ENCODE measurements around the gene MVK.

The MVK gene

DNA sequence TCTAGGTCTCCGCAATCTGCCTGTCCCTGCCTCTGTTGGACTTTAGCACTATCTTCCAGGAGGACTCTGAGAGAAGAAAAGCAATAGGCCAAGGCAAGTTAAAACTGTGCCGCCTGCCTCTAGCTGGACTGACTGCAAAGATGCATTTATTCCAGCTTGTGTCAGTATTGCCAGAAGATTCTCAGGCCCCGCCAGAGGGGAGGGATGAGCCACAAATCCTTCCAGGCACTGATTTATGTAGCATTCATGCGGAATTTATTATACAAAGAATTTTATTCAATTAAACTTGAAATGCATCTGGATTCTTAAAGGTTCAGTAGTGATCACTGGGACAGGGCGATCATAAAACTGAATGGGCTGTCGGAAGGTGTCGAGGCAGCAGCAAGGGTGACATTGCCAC lies 20.1 kb upstream of the MVK start:
- no peaks in the 10 kb centered on the region for H3K4me1 ChIP-seq
- H3K27me3 ChIP-seq (ENCODE audit: low read depth): peaks cover 39% of the 10 kb centered on the region
- no peaks in the 10 kb centered on the region for H3K36me3 ChIP-seq (replicated peaks)
- no peak for DNase-seq (ENCODE audit: low spot score in 2 of 2)
- in situ Hi-C loops (cut with MboI; ENCODE audit: low sequenced_read_pairs): no loop called here
- H3K4me3 ChIP-seq: no peak overlapping the region
- no peaks in the 10 kb centered on the region for H3K9me3 ChIP-seq

DNA sequence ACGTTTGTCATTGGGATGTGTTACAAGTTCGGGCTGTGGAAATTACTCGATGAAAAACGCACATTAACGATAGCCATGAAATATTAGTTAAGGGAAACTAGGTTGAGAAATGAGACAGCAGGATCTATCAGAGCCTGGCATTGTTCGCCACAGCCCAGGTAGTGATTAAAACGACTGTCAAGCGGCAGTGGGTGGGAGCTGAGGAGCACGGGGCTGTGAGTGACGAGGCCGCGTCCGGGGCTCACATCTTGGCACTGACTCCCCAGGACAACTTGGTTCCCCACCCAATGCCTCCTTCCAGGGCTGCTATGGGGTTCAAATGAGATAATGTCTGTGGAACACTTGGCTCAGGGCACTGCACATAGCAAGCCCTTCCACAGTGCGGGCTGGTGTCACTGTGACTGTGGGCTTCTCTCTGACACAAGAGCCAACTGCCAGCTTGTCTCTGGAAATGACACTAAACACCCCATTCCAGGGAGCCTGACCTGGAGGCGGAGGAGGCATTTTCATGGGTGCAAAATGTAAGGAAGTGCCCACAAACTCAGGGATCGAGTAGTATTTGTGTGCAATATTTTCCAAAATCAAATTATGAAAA lies 19.6 kb upstream of the MVK start:
- H3K4me1 ChIP-seq: no peaks in the 10 kb centered on the region
- H3K9me3 ChIP-seq: no peaks in the 10 kb centered on the region
- H3K27me3 ChIP-seq (ENCODE audit: low read depth): peaks cover 33% of the 10 kb centered on the region
- H3K36me3 ChIP-seq (replicated peaks): no peaks in the 10 kb centered on the region
- H3K4me3 ChIP-seq: no peak overlapping the region
- DNase-seq (ENCODE audit: low spot score in 2 of 2): no peak
- in situ Hi-C loops (cut with MboI; ENCODE audit: low sequenced_read_pairs): no loop called here

DNA sequence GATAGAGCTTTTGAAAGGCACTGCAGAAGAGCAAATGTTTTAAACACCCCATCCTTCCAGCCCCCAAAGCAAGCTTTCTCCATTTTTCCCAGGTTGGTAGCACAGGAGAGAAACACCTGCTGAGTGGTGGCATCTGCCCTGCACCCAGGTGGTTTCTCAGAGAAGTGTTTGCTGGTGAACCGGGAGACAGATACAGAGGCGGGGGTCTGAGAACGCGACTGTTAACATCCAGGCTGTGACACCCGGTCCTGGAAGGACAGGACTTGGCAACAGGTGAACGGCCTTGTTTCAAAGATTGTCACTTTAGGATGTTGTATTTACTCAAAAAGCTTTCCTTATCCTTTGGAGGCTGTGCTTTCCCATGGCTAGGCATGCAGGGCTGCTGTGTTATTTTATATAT lies 18.8 kb upstream of the MVK start:
- Histone ChIP-seq H3K36me3 (replicated peaks) (no peaks in the 10 kb centered on the region), H3K27me3 (ENCODE audit: low read depth) (peaks cover 28% of the 10 kb centered on the region), H3K9me3 (no peaks in the 10 kb centered on the region), H3K4me1 (no peaks in the 10 kb centered on the region), H3K4me3 (no peak overlapping the region)
- in situ Hi-C loops (cut with MboI; ENCODE audit: low sequenced_read_pairs): no loop called here
- DNase-seq (ENCODE audit: low spot score in 2 of 2): no peak

DNA sequence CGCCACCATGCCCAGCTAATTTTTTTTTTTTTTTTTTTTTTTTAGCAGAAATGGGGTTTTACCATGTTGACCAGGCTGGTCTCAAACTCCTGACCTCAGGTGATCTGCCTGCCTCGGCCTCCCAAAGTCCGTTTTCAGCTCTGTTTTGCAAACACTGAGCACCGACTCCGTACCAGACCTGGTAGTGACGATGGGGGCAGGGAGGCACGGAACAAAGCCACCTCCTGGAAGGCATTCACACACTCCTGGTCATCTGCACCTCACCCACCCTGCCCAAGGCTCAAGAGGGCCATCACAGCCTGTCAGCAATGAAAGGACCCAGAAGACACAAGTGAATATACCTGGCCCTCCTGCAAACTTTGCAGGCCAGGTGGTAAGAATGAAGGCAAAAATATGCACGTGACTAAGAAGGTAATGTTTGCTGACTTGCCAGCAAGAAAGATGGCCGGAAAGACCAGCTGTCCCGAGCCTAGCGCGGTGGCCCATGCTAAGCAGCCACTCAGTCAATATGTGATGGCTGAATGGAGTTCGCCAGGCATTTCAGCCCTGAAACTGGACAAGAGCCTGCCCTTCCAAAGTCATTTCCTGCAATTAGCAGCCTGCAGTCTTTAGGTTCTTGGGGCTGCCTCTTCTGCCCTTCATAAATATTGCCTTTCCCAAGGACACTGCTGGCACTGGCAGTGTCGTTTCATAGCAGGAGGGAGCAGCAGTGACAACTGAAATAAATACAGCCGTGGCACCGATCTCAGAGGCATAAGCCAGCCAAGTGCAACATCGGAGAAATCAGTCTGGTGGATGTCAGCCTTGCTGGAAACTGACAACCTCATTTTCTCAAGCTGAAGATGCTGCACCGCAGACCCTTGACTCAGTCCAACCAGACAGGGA lies 17.9 kb upstream of the MVK start:
- Histone ChIP-seq H3K27me3 (ENCODE audit: low read depth) (peaks cover 20% of the 10 kb centered on the region), H3K9me3 (no peaks in the 10 kb centered on the region), H3K4me1 (no peaks in the 10 kb centered on the region), H3K4me3 (no peak overlapping the region), H3K36me3 (replicated peaks) (no peaks in the 10 kb centered on the region)
- in situ Hi-C loops (cut with MboI; ENCODE audit: low sequenced_read_pairs): no loop called here
- no peak for DNase-seq (ENCODE audit: low spot score in 2 of 2)

DNA sequence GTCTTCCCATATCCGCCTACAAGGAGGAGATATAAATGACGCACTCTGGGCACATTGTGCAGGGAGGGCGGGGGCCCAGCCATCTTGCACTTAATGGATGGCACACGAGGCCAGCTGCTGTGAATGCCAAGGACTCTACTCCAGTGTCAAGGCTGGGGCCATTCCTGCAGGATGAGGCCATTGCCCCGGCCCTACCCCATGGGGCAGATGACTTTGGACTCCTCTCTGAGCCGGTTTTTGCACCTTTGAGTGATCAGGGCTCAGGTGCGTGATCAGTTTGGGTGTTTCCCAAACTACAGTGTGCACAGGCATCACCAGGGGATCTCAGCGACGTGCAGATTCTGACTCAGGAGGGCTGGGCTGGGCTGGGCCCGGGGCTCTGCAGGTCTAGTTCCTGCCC lies 16.4 kb upstream of the MVK start:
- in situ Hi-C loops (cut with MboI; ENCODE audit: low sequenced_read_pairs): no loop called here
- H3K4me1 ChIP-seq: no peaks in the 10 kb centered on the region
- no peak overlapping the region for H3K4me3 ChIP-seq
- no peaks in the 10 kb centered on the region for H3K9me3 ChIP-seq
- peaks cover 12% of the 10 kb centered on the region for H3K27me3 ChIP-seq (ENCODE audit: low read depth)
- H3K36me3 ChIP-seq (replicated peaks): peaks cover under 1% of the 10 kb centered on the region; the same call in 1 of the 2 replicates
- DNase-seq (ENCODE audit: low spot score in 2 of 2): no peak

DNA sequence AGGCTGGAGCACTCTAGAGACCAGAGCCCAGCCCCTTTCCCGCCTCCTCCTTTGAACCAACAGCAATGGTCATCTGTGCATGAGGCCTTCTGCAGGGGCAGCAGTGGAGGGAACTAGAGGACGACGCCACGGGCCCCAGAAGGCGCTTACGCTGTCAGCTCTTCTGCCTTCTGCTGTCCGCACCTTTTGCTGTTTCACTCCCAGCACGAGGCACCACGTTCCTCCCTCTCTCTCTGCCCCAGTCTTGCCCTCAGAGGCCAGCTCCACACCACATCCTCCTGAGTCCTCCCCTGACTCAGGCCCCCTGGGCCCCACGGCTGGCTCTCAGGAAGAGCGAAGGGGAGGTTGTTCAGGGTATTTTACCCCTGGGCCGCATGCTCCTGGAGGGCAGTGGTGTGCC lies 15.8 kb upstream of the MVK start:
- Histone ChIP-seq H3K27me3 (ENCODE audit: low read depth) (peaks cover 12% of the 10 kb centered on the region), H3K4me3 (no peak overlapping the region), H3K4me1 (no peaks in the 10 kb centered on the region), H3K9me3 (no peaks in the 10 kb centered on the region), H3K36me3 (replicated peaks) (peaks cover 2% of the 10 kb centered on the region; the same call in 1 of the 2 replicates)
- DNase-seq (ENCODE audit: low spot score in 2 of 2): no peak
- in situ Hi-C loops (cut with MboI; ENCODE audit: low sequenced_read_pairs): no loop called here

DNA sequence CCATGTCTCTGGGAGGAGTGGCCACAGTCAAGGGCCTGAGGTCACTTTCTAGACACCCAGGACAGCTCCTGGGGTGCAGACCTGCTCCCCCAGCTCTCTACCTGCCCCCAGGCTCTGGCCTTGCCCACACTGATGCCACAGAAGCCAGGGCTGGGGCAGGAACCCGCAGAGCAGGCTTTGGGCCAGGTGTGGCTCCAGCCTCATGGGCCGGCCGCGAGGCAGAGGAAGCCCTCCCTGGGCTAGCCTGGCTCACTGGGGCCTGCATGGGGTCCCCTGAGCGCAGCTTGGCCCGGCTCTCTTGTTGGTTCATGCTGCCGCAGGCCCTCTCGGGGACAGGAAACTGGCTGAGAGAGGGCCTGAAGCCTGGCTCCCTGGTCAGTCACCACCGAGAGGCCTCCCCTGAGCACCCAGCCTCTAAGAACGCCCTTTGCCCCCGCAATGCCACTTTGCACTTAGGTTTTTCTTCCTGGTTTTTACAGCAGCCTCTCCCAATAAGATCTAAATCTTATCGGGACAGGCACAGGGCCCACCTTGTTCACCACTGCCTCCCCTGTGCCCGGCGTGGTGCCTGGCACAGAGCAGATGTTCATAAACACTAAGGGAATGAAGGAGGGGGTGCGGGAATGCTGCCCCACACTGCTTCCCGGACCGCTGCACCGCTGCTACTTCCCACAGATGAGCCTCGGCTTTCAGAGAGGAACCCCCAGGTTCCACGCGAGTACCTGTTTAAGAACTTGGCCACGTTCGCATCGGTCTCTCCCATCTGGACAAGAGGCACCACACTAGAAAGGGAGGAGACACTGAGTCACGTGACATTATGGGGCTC lies 15.0 kb upstream of the MVK start:
- in situ Hi-C loops (cut with MboI; ENCODE audit: low sequenced_read_pairs): no loop called here
- Histone ChIP-seq H3K27me3 (ENCODE audit: low read depth) (peaks cover 8% of the 10 kb centered on the region; the same call in 1 of the 2 replicates), H3K4me3 (no peak overlapping the region), H3K9me3 (no peaks in the 10 kb centered on the region), H3K4me1 (no peaks in the 10 kb centered on the region), H3K36me3 (replicated peaks) (peaks cover 6% of the 10 kb centered on the region)
- DNase-seq (ENCODE audit: low spot score in 2 of 2): no peak

DNA sequence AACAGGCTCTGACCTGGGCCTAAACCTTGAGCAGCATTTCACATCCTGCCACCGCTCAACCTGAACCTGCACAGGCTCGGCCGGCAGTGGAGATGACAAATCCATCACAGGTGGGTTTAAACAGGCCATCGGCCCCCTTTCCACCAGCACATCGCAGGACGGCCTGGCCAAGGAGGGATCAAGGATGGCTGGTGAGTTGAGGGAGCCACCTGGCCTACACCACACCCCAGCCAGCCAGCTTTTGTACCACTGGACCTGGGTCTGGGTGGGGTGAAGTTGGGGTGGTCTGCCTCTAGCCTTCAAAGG lies 14.4 kb upstream of the MVK start:
- no peaks in the 10 kb centered on the region for H3K9me3 ChIP-seq
- no peak for DNase-seq (ENCODE audit: low spot score in 2 of 2)
- H3K36me3 ChIP-seq (replicated peaks): peaks cover 8% of the 10 kb centered on the region
- no peak overlapping the region for H3K4me3 ChIP-seq
- no peaks in the 10 kb centered on the region for H3K4me1 ChIP-seq
- peaks cover 4% of the 10 kb centered on the region; the same call in 1 of the 2 replicates for H3K27me3 ChIP-seq (ENCODE audit: low read depth)
- in situ Hi-C loops (cut with MboI; ENCODE audit: low sequenced_read_pairs): no loop called here

DNA sequence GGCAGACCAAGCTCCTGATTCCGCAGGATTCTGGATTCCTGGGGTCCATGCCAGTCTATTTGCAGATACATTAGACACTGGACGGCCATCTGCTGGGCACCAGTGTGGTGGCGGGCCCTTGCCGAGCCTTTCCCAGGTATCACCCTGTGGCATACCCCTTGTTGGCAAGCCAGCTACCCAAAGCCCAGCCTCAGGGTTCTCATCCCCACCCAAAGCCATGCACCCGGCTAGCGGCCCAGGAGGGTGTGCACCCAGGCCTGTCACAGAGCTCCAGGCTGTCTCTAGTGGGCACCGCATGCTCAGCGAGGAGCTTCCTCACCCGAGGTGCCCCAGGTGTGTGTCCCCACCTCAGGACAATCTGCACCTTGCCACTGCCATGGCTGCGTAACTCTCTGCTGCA lies 14.0 kb upstream of the MVK start:
- DNase-seq (ENCODE audit: low spot score in 2 of 2): no peak
- in situ Hi-C loops (cut with MboI; ENCODE audit: low sequenced_read_pairs): no loop called here
- no peaks in the 10 kb centered on the region for H3K4me1 ChIP-seq
- H3K27me3 ChIP-seq (ENCODE audit: low read depth): 0 out of 2 replicates have a peak, but pooled peaks cover under 1% of the 10 kb centered on the region
- peaks cover 9% of the 10 kb centered on the region for H3K36me3 ChIP-seq (replicated peaks)
- H3K9me3 ChIP-seq: no peaks in the 10 kb centered on the region
- no peak overlapping the region for H3K4me3 ChIP-seq

DNA sequence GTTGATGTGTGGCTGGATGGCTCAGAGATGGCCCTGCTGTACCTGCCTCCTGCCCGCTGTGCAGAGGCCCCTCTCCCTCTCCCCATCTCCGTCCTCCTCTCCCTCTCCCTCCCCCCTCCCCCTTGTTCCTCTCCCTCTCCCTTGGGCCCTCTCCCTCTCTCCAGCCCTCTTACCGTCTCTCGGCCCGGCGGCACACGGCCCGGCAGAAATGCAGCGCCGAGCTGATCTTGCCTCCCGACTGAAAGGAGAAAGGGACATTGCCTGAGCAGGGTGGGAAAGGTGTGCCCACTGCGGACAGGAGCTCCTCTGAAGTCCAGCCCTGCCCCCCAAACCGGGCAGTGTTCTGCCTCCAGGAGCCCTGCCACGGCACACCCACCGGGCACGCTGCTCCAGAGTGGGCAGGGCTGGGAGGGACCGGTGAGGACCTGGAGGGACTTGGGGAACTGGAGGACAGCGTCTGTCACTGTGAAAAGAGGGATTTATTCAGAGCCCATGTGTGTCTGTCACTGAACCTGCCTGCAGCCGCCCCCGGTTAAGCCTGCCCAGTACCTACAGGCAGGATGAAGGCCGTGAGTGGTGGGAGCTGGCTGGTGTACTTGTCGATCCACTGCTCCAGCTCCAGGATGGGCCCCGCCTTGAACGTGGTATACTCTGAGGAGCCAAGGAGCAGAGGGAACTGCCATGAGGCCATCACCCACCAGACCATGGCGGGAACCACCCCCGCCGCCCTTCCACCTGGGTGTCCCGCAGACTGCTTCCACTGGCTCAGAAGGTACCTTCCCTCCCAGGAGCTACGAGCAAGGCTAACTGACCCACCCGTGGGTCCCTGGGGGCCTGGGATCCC lies 12.5 kb upstream of the MVK start:
- in situ Hi-C loops (cut with MboI; ENCODE audit: low sequenced_read_pairs): no loop called here

DNA sequence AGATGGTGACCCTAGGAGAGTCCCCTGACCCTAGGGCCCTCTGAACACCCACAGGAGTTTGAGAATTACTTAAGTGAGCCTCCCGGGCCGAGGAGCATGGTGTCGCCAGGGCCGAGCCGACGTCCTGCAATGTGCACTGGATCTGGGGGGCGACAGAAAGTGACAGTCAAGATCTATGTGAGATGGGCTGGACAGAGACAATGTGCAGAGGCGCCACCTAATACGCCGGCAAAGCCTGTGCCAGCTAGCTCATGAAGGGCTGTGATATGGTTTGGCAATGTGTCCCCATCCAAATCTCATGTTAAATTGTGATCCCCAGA lies 11.9 kb upstream of the MVK start:
- in situ Hi-C loops (cut with MboI; ENCODE audit: low sequenced_read_pairs): no loop called here
- Histone ChIP-seq H3K36me3 (replicated peaks) (peaks cover 15% of the 10 kb centered on the region), H3K9me3 (no peaks in the 10 kb centered on the region), H3K4me1 (no peaks in the 10 kb centered on the region), H3K4me3 (no peak overlapping the region), H3K27me3 (ENCODE audit: low read depth) (no peaks in the 10 kb centered on the region)
- no peak for DNase-seq (ENCODE audit: low spot score in 2 of 2)

More for the DNA sequence above, 12.5 kb upstream of the MVK start:
- Histone ChIP-seq H3K9me3 (no peaks in the 10 kb centered on the region), H3K36me3 (replicated peaks) (peaks cover 14% of the 10 kb centered on the region), H3K4me1 (no peaks in the 10 kb centered on the region), H3K27me3 (ENCODE audit: low read depth) (no peaks in the 10 kb centered on the region), H3K4me3 (no peak overlapping the region)
- DNase-seq (ENCODE audit: low spot score in 2 of 2): no peak

DNA sequence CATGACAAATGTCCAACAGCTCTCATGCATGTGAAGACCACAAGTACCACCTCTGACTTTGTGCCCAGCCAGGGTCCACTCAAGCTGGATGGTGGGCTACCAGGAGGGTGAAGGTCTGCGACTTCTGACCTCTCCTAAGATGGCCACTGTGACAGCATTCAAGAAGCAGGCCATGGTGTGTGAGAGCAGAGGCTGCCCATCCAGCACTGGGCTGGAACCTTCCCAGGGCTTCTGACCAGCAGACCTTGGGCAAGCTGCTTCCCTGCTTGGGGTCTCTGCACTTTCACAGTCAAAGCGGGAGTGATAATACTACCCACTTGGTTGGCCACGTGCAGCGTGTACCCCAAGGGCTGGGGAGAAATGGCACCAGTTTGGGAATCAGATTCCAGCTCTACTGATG lies 10.7 kb upstream of the MVK start:
- Histone ChIP-seq H3K4me3 (no peak overlapping the region), H3K9me3 (no peaks in the 10 kb centered on the region), H3K36me3 (replicated peaks) (peaks cover 23% of the 10 kb centered on the region), H3K27me3 (ENCODE audit: low read depth) (no peaks in the 10 kb centered on the region), H3K4me1 (no peaks in the 10 kb centered on the region)
- no peak for DNase-seq (ENCODE audit: low spot score in 2 of 2)
- in situ Hi-C loops (cut with MboI; ENCODE audit: low sequenced_read_pairs): no loop called here

All from HAP-1 (cell line).